SJCRH30 (cell line): ENCODE results near the gene MIXL1. TPM values are rescaled to one million over a fixed set of nuclear protein-coding genes. Genes with fewer than 3 reads are reported as not detected.

Source experiments
- total RNA-seq: library from RNA; depleted of rRNA; stranded (reverse); fragments of >200 nt; shearing (Covaris generic); gene quantifications from 2 replicates; pipeline ENCODE4 v1.2.3, GENCODE V29; 2014; rRNA removed

MIXL1 gene
- total RNA-seq, 1 experiment from 2014 or later: not detected

Other genes with a start within 250 kb of the MIXL1 start
- gene SDE2, start 224.3 kb upstream of the MIXL1 start, total RNA-seq: 30.7 and 36.9 TPM in 2 replicates
- 923 and 957 TPM in 2 replicates for gene H3-3A, start 160.9 kb upstream of the MIXL1 start, total RNA-seq
- gene ACBD3, start 36.9 kb upstream of the MIXL1 start, total RNA-seq: 41.6 and 48.8 TPM in 2 replicates
- gene LIN9, start 85.5 kb downstream of the MIXL1 start, total RNA-seq: 27.2 and 31.8 TPM in 2 replicates
- 546 TPM in 2 replicates for gene PARP1, start 184.4 kb downstream of the MIXL1 start, total RNA-seq